NT2/D1 (cell line): ENCODE data around the gene PLPPR3.

Experiments used
- DNase-seq: peaks from one replicate; pipeline ENCODE4 v3.0.0-alpha.2; 2011; ENCODE audit warnings: low read depth, low spot score
- H3K27me3 ChIP-seq: 2 replicates; pipeline ENCODE4 v1.6.0; 2011; ENCODE audit warnings: mild to moderate bottlenecking; ENCODE audit not compliant: insufficient read length, insufficient read depth
- H3K36me3 ChIP-seq: 2 replicates; pipeline ENCODE4 v1.6.1; 2011; ENCODE audit warnings: mild to moderate bottlenecking, low read length, mixed read lengths; ENCODE audit not compliant: insufficient read depth, insufficient read length
- H3K4me1 ChIP-seq: 2 replicates; pipeline ENCODE4 v1.5.1; 2011; ENCODE audit not compliant: insufficient read depth, insufficient read length
- H3K4me3 ChIP-seq: 2 replicates; pipeline ENCODE4 v1.5.1; 2011; ENCODE audit warnings: low read depth; ENCODE audit not compliant: insufficient read length
- H3K9ac ChIP-seq: 2 replicates; pipeline ENCODE4 v1.6.0; 2011; ENCODE audit warnings: low read depth; ENCODE audit not compliant: insufficient read length
- H3K9me3 ChIP-seq: 2 replicates; pipeline ENCODE4 v1.5.1; 2011; ENCODE audit warnings: mild to moderate bottlenecking, low read length; ENCODE audit not compliant: insufficient read depth
- SUZ12 ChIP-seq: IDR thresholded peaks from 2 replicates; pipeline ENCODE4 v1.6.1; 2011; ENCODE audit not compliant: insufficient read length, insufficient read depth; ENCODE audit errors: extremely low read depth
- YY1 ChIP-seq: IDR thresholded peaks from 2 replicates; pipeline ENCODE4 v1.6.1; 2011; ENCODE audit not compliant: insufficient read length, insufficient read depth
- ZNF274 ChIP-seq: IDR thresholded peaks from 2 replicates; pipeline ENCODE4 v1.6.1; 2011; ENCODE audit warnings: mild to moderate bottlenecking, low read depth, low read length

Gene PLPPR3

DNA sequence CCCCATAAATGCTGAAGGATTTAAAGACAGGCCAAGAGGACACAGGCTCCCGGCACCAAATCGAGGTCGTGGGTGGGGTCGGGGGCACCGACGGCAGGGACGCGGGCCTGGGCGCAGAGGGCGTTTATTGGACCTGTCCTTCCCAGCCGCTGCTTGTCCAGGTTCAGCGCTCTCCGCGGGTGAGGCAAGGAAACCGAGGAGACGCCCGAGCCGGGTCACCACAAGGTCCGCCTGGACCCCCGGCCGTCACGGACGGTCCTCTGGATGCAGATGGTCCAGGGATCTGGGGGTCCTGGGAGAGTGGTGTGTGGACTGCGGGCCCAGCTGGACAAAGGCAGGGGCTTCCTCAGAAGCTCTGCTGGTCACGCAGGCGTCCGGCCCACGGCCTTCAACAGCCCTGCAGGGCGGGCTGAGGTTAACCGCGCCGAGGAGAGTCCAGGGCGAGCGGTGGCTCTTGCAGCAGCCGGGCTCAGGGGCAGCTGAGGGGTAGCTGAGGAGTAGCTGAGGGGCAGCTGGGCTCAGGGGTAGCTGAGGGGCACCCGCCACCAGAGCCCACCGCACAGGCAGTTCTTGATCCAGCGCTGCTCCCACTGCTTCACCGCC, 46.2 kb upstream of the PLPPR3 start:
- Histone ChIP-seq H3K27me3 (no peaks in the 10 kb centered on the region), H3K4me3 (no peak overlapping the region), H3K4me1 (peaks cover 33% of the 10 kb centered on the region), H3K9ac (peak overlapping the region; percentile 12), H3K9me3 (no peaks in the 10 kb centered on the region), H3K36me3 (peaks cover 36% of the 10 kb centered on the region)
- TF ChIP-seq ZNF274 (no peak), SUZ12 (no peak), YY1 (no peak)
- DNase-seq, result no peak

DNA sequence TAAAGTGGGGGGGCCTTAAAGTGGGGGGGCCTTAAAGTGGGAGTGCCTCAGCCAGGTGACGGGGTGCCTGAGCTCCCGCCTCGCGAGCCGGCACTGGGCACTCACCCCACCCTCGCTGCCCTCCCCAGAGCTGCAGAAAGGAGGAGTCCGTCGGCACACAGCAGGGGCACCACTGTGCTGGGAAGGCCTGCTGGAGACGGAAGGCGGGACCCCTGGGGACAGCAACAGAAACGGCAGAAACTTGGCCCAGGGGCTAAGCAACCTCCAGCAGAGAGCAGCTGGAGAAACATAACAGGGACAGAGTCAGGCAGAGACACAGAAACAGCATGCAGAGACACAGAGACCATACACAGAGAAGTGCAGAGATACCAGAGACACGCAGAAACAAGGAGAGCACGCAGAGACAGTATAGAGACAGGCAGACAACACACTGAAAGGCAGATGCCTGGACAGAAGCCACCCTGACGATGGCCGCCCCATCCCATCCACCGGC, 45.6 kb upstream of the PLPPR3 start:
- no peak for TF ChIP-seq YY1
- no peak for TF ChIP-seq ZNF274
- TF ChIP-seq SUZ12, result no peak
- Histone ChIP-seq H3K4me1 (peaks cover 34% of the 10 kb centered on the region), H3K9me3 (no peaks in the 10 kb centered on the region), H3K9ac (peak overlapping the region; percentile 12), H3K27me3 (no peaks in the 10 kb centered on the region), H3K36me3 (peaks cover 36% of the 10 kb centered on the region), H3K4me3 (no peak overlapping the region)
- DNase-seq, result no peak

DNA sequence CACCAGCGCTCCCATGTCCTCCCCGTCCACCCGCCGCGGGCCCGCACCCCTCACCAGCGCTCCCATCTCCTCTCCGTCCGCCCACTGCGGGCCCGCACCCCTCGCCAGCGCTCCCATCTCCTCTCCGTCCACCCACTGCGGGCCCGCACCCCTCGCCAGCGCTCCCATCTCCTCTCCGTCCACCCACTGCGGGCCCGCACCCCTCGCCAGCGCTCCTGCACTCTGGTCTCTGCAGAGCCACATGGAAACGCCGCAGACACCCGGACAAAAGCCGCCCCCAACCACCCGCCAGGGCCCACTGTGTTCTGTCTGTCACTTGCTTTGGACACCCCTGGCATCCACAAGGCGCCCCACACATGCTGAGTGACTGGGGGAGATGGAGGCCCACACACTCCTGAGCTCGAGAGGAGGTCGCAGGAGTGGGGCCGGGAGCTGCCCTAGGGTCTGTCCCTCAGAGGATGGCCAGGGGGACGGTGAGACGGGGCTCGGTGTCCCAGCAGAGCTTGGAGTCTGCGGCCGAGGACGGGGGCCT, 45.1 kb upstream of the PLPPR3 start:
- TF ChIP-seq YY1, result no peak
- TF ChIP-seq ZNF274, result no peak
- TF ChIP-seq SUZ12, result no peak
- no peak for DNase-seq
- Histone ChIP-seq H3K27me3 (no peaks in the 10 kb centered on the region), H3K9me3 (no peaks in the 10 kb centered on the region), H3K4me3 (no peak overlapping the region), H3K36me3 (peaks cover 36% of the 10 kb centered on the region), H3K4me1 (peaks cover 34% of the 10 kb centered on the region), H3K9ac (no peak overlapping the region)

DNA sequence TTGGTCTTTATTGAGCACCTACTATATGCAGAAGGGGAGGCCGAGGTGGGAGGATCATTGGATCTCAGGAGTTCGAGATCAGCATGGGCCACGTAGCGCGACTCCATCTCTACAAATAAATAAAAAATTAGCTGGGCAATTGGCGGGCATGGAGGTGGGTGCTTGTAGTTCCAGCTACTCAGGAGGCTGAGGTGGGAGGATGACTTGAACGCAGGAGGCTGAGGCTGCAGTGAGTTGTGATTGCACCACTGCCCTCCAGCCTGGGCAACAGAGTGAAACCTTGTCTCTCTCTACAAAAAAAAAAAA, 41.5 kb upstream of the PLPPR3 start:
- Histone ChIP-seq H3K9ac (no peak overlapping the region), H3K9me3 (no peaks in the 10 kb centered on the region), H3K27me3 (no peaks in the 10 kb centered on the region), H3K36me3 (peaks cover 12% of the 10 kb centered on the region), H3K4me3 (no peak overlapping the region), H3K4me1 (peaks cover 29% of the 10 kb centered on the region)
- no peak for TF ChIP-seq ZNF274
- no peak for TF ChIP-seq YY1
- no peak for TF ChIP-seq SUZ12
- no peak for DNase-seq

DNA sequence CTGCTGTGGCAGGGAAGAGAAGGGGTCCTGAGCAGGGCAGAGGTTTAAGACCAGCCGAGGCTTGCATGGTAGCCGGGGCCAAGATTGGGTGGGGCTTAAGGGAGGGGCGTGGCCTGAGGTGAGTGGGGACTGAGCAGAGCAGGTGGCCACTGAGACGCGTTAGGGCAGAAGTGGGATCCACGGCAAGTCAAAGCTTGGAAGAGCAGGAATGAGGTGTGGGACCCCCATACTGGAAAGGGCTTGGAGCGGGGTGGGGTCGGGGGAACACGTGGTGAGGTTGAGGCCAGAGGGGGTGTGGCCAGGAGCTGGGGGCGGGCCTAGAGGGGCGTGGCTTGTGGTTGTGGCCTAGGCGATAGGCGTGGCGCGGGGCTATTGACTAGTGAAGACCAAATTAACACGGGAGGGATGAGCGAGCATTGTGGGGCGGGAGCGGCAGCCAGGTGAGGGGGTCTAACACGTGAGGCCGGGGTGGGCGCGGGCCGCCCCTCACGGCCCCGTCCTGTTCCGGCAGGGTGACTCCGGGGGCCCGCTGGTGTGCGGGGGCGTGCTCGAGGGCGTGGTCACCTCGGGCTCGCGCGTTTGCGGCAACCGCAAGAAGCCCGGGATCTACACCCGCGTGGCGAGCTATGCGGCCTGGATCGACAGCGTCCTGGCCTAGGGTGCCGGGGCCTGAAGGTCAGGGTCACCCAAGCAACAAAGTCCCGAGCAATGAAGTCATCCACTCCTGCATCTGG, 41.0 kb upstream of the PLPPR3 start:
- Histone ChIP-seq H3K9ac (no peak overlapping the region), H3K4me3 (no peak overlapping the region)
- peak; percentile 39 for DNase-seq

DNA sequence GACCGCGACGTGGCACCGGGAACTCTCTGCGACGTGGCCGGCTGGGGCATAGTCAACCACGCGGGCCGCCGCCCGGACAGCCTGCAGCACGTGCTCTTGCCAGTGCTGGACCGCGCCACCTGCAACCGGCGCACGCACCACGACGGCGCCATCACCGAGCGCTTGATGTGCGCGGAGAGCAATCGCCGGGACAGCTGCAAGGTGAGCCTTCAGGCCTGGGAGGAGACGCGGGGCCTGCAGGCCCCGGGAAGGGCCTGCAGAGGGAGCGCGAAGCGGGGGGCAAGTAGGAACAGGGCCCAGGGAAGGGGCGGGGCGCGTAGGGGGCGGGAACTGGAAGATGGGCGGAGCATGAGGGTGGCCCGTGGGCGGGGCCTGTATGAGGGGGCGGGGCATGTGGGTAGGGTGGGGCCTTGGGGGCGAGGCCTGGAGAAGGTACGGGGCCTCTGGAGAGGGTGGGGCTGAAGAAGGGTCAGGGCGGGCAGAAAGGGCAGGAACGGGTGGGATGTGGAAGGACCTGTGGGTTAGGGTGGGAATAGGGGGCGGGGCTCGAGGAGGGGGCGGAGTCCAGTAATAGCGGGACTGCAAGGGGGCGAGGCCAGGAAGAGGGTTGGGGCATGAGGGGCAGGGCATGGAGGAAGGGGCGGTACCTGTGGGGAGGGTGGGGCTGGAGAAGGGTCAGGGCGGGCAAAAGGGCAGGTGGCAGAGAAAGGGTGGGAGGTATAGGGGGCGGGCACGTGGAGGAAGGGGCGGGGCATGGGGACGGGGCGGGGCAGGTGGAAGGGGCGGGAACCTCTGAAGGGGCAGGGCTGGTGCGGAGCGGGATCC, 40.2 kb upstream of the PLPPR3 start:
- peaks cover 18% of the 10 kb centered on the region for H3K4me1 ChIP-seq
- no peaks in the 10 kb centered on the region for H3K27me3 ChIP-seq
- peaks cover 3% of the 10 kb centered on the region for H3K36me3 ChIP-seq
- TF ChIP-seq SUZ12, result no peak
- no peak for TF ChIP-seq ZNF274
- no peak for TF ChIP-seq YY1
- peak; percentile 77 for DNase-seq
- H3K4me3 ChIP-seq, result peak overlapping the region; percentile 28
- H3K9me3 ChIP-seq, result no peaks in the 10 kb centered on the region
- H3K9ac ChIP-seq, result peak overlapping the region; percentile 50

More for the DNA sequence above, 41.0 kb upstream of the PLPPR3 start:
- no peak for TF ChIP-seq YY1
- TF ChIP-seq ZNF274, result no peak
- TF ChIP-seq SUZ12, result no peak
- no peaks in the 10 kb centered on the region for H3K9me3 ChIP-seq
- no peaks in the 10 kb centered on the region for H3K27me3 ChIP-seq
- H3K36me3 ChIP-seq, result peaks cover 6% of the 10 kb centered on the region
- peaks cover 24% of the 10 kb centered on the region for H3K4me1 ChIP-seq

DNA sequence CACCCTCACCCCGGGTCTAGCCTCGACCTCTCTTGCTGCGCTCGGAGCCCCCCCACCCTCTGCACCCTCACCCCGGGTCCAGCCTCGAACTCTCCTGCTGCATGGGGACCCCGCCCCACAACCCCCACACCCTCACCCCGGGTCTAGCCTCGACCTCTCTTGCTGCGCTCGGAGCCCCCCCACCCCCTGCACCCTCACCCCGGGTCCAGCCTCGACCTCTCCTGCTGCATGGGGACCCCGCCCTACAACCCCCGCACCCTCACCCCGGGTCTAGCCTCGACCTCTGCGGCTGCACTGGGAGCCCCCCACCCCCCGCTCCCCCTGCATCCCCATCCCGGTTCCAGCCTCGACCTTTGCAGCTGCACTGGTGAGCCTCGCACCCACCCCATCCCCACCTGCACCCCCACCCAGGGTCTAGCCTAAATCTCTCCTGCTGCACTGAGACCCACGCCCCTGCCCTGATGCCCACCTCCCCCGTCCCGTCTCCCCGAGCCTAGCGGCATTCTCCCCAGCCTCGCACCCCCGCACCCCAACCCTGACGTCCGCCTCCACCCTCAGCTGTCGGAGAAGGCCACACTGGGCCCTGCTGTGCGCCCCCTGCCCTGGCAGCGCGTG, 39.5 kb upstream of the PLPPR3 start:
- Histone ChIP-seq H3K4me3 (peak overlapping the region; percentile 28), H3K27me3 (no peaks in the 10 kb centered on the region), H3K9me3 (no peaks in the 10 kb centered on the region), H3K4me1 (peaks cover 17% of the 10 kb centered on the region), H3K36me3 (peaks cover 3% of the 10 kb centered on the region), H3K9ac (peak overlapping the region; percentile 50)
- DNase-seq, result no peak
- TF ChIP-seq ZNF274 (no peak), SUZ12 (no peak), YY1 (no peak)
